OCI-LY1 (cell line): ENCODE results near the gene ANP32E.

Experiments
- CTCF ChIP-seq: fragments of 200-600 bp; sonication (generic), shearing (Covaris generic); IDR thresholded peaks from 2 replicates; pipeline ENCODE4 v1.5.1; 2017; ENCODE audit warnings: mild to moderate bottlenecking, antibody characterized with exemption, low read length, moderate library complexity, mixed read lengths
- EZH2 ChIP-seq: fragments of 200-600 bp; sonication (generic), shearing (Covaris generic); IDR thresholded peaks from 2 replicates; pipeline ENCODE4 v1.8.0; 2017; ENCODE audit warnings: borderline replicate concordance, mixed run types, mild to moderate bottlenecking, antibody characterized with exemption, low read length, moderate library complexity, mixed read lengths

DNA sequence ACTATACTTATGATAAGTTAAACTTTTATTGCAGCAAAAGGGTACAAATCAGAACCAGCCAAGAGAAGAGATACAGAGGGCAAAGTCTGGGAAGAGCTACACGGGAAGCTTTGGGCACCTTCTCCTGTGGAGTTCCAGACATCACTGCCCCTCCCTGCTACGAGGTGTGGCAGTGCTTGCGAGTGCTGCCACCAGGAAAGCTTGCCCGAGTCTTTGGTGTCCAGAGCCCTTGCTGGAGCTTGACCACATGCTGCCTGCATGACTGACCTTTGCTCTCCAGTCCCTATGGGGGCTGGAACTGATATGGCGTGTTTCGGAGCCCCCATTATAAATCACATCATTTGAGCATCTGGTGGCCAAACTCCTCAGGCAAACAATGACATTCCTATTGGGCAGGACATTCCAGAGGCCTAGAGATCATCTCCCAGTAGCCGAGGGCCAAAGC, 62.7 kb downstream of the ANP32E start:
- no peak for TF ChIP-seq CTCF
- TF ChIP-seq EZH2: no peak
